K562 (cell line): Measurements from ENCODE around the gene SRGAP3. TPM values are rescaled to one million over a fixed set of nuclear protein-coding genes. Genes with fewer than 3 reads are reported as not detected.

Experiments used
- ATAC-seq: fragments of 200-7000 bp; cut with Tn5 transposase; 3 replicates; pipeline ENCODE4 v1.9.1; 2020; ENCODE audit warnings: moderate library complexity
- BruUV-seq: library from RNA; stranded (reverse); fragments of 400-500 nt; replicated peaks from 2 replicates; lab custom pipeline; 2021; lab: Mats Ljungman, UMichigan
- CTCF ChIA-PET: fragments of 300-600 bp; formaldehyde crosslinking; extraction: SDS; loops from one replicate; lab custom pipeline; 2021; ENCODE audit warnings: low intra/inter-chr PET ratio; lab: Yijun Ruan, JAX
- POLR2A ChIA-PET: fragments of 300-600, 350-650 bp; sonication (Branson Sonifier 250); formaldehyde crosslinking; extraction: SDS; loops from one replicate; lab custom pipeline; 2021; ENCODE audit warnings: antibody characterized with exemption, inconsistent platforms; lab: Yijun Ruan, JAX
- DNase-seq, 4 experiments: peaks; one replicate each; pipeline versions ENCODE4 v3.0.0 to v3.0.0-alpha.2; 2011 to 2018; ENCODE audit warnings: low spot score in 3 of 4, mixed read lengths in 3 of 4; ENCODE audit errors: extremely low read depth in 1 of 4
- FAIRE-seq: peaks from 2 replicates; lab custom pipeline; 2011; peaks lifted over from hg19 to GRCh38; lab: Jason Lieb, UNC
- H2AFZ ChIP-seq: 2 replicates; pipeline ENCODE4 v1.6.0; 2011; ENCODE audit warnings: low read depth, low read length, control low read depth, inconsistent platforms
- H3K27ac ChIP-seq: fragments of 200-600 bp; 3 replicates; pipeline ENCODE4 v1.8.0; 2011; ENCODE audit warnings: low read depth, mild to moderate bottlenecking, control low read depth, inconsistent platforms, low read length, moderate library complexity, mixed read lengths; ENCODE audit errors: extremely low read depth
- H3K27me3 ChIP-seq, 2 experiments: fragments of 300-600 bp in 1 of 2; 2 replicates in 1 of 2; 3 replicates in 1 of 2; pipeline versions ENCODE4 v1.6.0 to v1.8.0; 2011; ENCODE audit warnings: inconsistent platforms in 2 of 2, low read length in 2 of 2, mild to moderate bottlenecking in 1 of 2, mixed read lengths in 1 of 2, moderate library complexity in 1 of 2; ENCODE audit not compliant: control insufficient read depth in 2 of 2, insufficient read depth in 2 of 2
- H3K36me3 ChIP-seq: fragments of 300-600 bp; 3 replicates; pipeline ENCODE4 v1.8.0; 2011; ENCODE audit warnings: mild to moderate bottlenecking, low read length, inconsistent platforms; ENCODE audit not compliant: control insufficient read depth, insufficient read depth
- H3K4me1 ChIP-seq, 2 experiments: fragments of 200-600 bp in 1 of 2; replicated peaks in 1 of 2; 2 replicates in 1 of 2; 3 replicates in 1 of 2; pipeline versions ENCODE4 v1.5.1 to v1.8.0; 2011; ENCODE audit warnings: inconsistent platforms in 2 of 2, low read length in 2 of 2, mild to moderate bottlenecking in 1 of 2, mixed read lengths in 1 of 2, moderate library complexity in 1 of 2; ENCODE audit not compliant: control insufficient read depth in 2 of 2, insufficient read depth in 2 of 2
- H3K4me2 ChIP-seq: 2 replicates; pipeline ENCODE4 v1.6.1; 2011; ENCODE audit warnings: low read length, control low read depth, inconsistent platforms, mixed read lengths; ENCODE audit not compliant: insufficient read depth
- H3K4me3 ChIP-seq: fragments of 200-600 bp; sonication (generic), shearing (Covaris generic); 2 replicates; pipeline ENCODE4 v1.5.1; 2016; ENCODE audit warnings: control low read depth, inconsistent platforms
- H3K79me2 ChIP-seq: fragments of 200-600 bp; 3 replicates; pipeline ENCODE4 v1.8.0; 2011; ENCODE audit warnings: low read length, inconsistent platforms; ENCODE audit not compliant: control insufficient read depth, insufficient read depth
- H3K9ac ChIP-seq, 2 experiments: 2 replicates each; pipeline versions ENCODE4 v1.6.0 to v1.6.1; 2011; ENCODE audit warnings: low read depth in 2 of 2, low read length in 2 of 2, control low read depth in 1 of 2, inconsistent platforms in 1 of 2, mild to moderate bottlenecking in 1 of 2, mixed read lengths in 1 of 2; ENCODE audit not compliant: insufficient read depth in 1 of 2
- H3K9me1 ChIP-seq: one replicate; pipeline ENCODE4 v1.6.0; 2011; ENCODE audit warnings: inconsistent platforms, mild to moderate bottlenecking, low read length, moderate library complexity; ENCODE audit not compliant: control insufficient read depth, insufficient read depth
- H3K9me3 ChIP-seq: replicated peaks from 2 replicates; pipeline ENCODE4 v1.5.1; 2011; ENCODE audit warnings: low read depth, low read length, inconsistent platforms; ENCODE audit not compliant: control insufficient read depth, insufficient read depth
- H4K20me1 ChIP-seq: replicated peaks from 2 replicates; pipeline ENCODE4 v1.6.1; 2011; ENCODE audit warnings: low read length, inconsistent platforms, mixed read lengths; ENCODE audit not compliant: control insufficient read depth, insufficient read depth
- CHD7 ChIP-seq: fragments of 200-600 bp; sonication (generic); IDR thresholded peaks from one replicate; pipeline ENCODE4 v1.6.1; 2012; ENCODE audit warnings: mild to moderate bottlenecking, low read depth, low read length, inconsistent platforms
- DACH1 ChIP-seq: fragments of 450-650 bp; IDR thresholded peaks from 2 replicates; pipeline ENCODE4 v1.6.1; 2018; ENCODE audit not compliant: partially characterized antibody
- E2F6 ChIP-seq, 2 experiments: IDR thresholded peaks; 2 replicates each; pipeline ENCODE4 v1.6.1; 2011; ENCODE audit warnings: borderline replicate concordance in 1 of 2, control low read depth in 1 of 2, low read depth in 1 of 2, low read length in 1 of 2, mild to moderate bottlenecking in 1 of 2, mixed read lengths in 1 of 2, moderate library complexity in 1 of 2; ENCODE audit not compliant: insufficient read depth in 1 of 2, insufficient read length in 1 of 2, poor library complexity in 1 of 2, severe bottlenecking in 1 of 2; ENCODE audit errors: extremely low read depth in 1 of 2
- HNRNPK ChIP-seq: fragments of 200-400 bp; formaldehyde crosslinking; IDR thresholded peaks from one replicate; pipeline ENCODE4 v1.6.1; 2018; ENCODE audit warnings: mild to moderate bottlenecking, low read depth, low read length; ENCODE audit not compliant: poor library complexity, severe bottlenecking
- KDM5B ChIP-seq: fragments of 200-600 bp; sonication (generic); IDR thresholded peaks from 2 replicates; pipeline ENCODE4 v1.6.1; 2012; ENCODE audit warnings: low read depth, mild to moderate bottlenecking, moderate library complexity, low read length, control low read depth, inconsistent platforms; ENCODE audit not compliant: insufficient replicate concordance
- MBD2 ChIP-seq: sonication (generic); IDR thresholded peaks from 2 replicates; pipeline ENCODE4 v1.6.1; 2016; ENCODE audit warnings: low read depth, borderline replicate concordance
- NELFE ChIP-seq: IDR thresholded peaks from 2 replicates; pipeline ENCODE4 v1.6.1; 2011; ENCODE audit warnings: mild to moderate bottlenecking; ENCODE audit not compliant: insufficient read depth, insufficient read length
- ZNF143 ChIP-seq: sonication (generic); formaldehyde crosslinking; IDR thresholded peaks from 2 replicates; pipeline ENCODE4 v1.9.0; 2022; ENCODE audit warnings: mild to moderate bottlenecking, missing genetic modification reagents
- ZNF324 ChIP-seq: fragments of 250-450 bp; sonication (Bioruptor Pico); IDR thresholded peaks from 2 replicates; pipeline ENCODE4 v1.4.0; 2020; ENCODE audit warnings: mild to moderate bottlenecking
- ZNF75A ChIP-seq: fragments of 450-650 bp; formaldehyde crosslinking; IDR thresholded peaks from 2 replicates; pipeline ENCODE4 v1.4.0; 2020; ENCODE audit warnings: mild to moderate bottlenecking
- WGBS: fragments of 100-300 bp; shearing (Covaris generic); methylation state at CpG from one replicate; pipeline ENCODE4 v1.1.6; 2016; ENCODE audit warnings: low coverage, mixed read lengths; ENCODE audit not compliant: insufficient coverage; ENCODE audit errors: missing lambda C conversion rate; 5-methylcytosine and 5-hydroxymethylcytosine counted together
- in situ Hi-C: fragments of 300-500 bp; cut with MboI; formaldehyde crosslinking; loops from 4 replicates; pipeline ENCODE4 v1.15.0; 2018; ENCODE audit warnings: inconsistent platforms, mixed read lengths
- intact Hi-C: fragments of 100-400 bp; cut with micrococcal nuclease; formaldehyde crosslinking; loops from 2 replicates; pipeline ENCODE4 v1.14.2; 2022
- polyA plus RNA-seq, 8 experiments: library from polyadenylated mRNA; depleted of rRNA in 4 of 8; stranded (reverse) in 5 of 8; unstranded in 3 of 8; fragments of >200 nt; fragmentation: Nextera tagmentation in 2 of 8; fragmentation: Illumina TruSeq in 1 of 8; extraction: Ambion mirVana in 2 of 8; extraction: Trizol in 1 of 8; gene quantifications; 2 replicates each; pipeline versions ENCODE4 v1.2.1 to v1.2.3, GENCODE V29; 2011 to 2014; ENCODE audit warnings: inconsistent platforms in 1 of 8, missing spikeins in 1 of 8
- total RNA-seq, 7 experiments: library from RNA; depleted of rRNA in 6 of 7; stranded (reverse); fragments of >200 nt in 6 of 7; fragmentation: Illumina TruSeq in 2 of 7; extraction: Trizol in 2 of 7; gene quantifications; 2 replicates each; pipeline versions ENCODE4 v1.2.1 to v1.2.3, GENCODE V29; 2011 to 2021; ENCODE audit warnings: low replicate concordance in 1 of 7

SRGAP3 gene
- total and polyA plus RNA-seq, 9 of the 15 experiments (the other 6 are each of a cell fraction or from before 2014, with no cell fraction given), result 0.11 to 0.85 (median 0.35) TPM; not detected in 2

- Histone ChIP-seq H2AFZ (no peak overlapping the region), H3K4me3 (no peak overlapping the region), H3K27me3 (peaks cover 0 to 6% of the 10 kb centered on the region in 2 experiments; a peak in 1 of 5 replicates), H3K4me1 (no peaks in the 10 kb centered on the region), H3K9me1 (no peaks in the 10 kb centered on the region), H4K20me1 (no peaks in the 10 kb centered on the region), H3K9me3 (no peaks in the 10 kb centered on the region), H3K79me2 (no peaks in the 10 kb centered on the region), H3K4me2 (no peak overlapping the region), H3K9ac (no peak overlapping the region), H3K27ac (no peak overlapping the region), H3K36me3 (no peaks in the 10 kb centered on the region)
- BruUV-seq, result no TSS peak
- WGBS, result 0% methylated on average over 2 of the region's 2 CpGs
- ChIA-PET POLR2A (interaction anchor here (0.6 to 0.7 kb wide), 2 partner anchors 10 to 77 kb away, joined by 3 to 5 read pairs; no protein-coding TSS in a partner anchor), CTCF (no interaction called here)
- intact Hi-C loops, result no loop called here
- FAIRE-seq (no peak), DNase-seq (no peak), ATAC-seq (no peak)
- in situ Hi-C loops, result no loop called here
- TF ChIP-seq ZNF143 (CRISPR knock-in tag) (no peak), ZNF75A (CRISPR knock-in tag) (no peak), MBD2 (no peak), HNRNPK (no peak), NELFE (no peak), E2F6 (IDR thresholded peaks at IDR 0.05; ENCODE audit: borderline replicate concordance in 1 of 2, extremely low read depth in 1 of 2, insufficient read depth in 1 of 2, insufficient read length in 1 of 2, low read depth in 1 of 2, low read length in 1 of 2, poor library complexity in 1 of 2, severe bottlenecking in 1 of 2) (no peak), ZNF324 (no peak), DACH1 (no peak), CHD7 (no peak), KDM5B (no peak)
Measured at GRCh38 chr3:9292516-9292915, 43.1 kb upstream of the SRGAP3 start.
